K562 (cell line): ENCODE results near the gene AJM1. TPM values are rescaled to one million over a fixed set of nuclear protein-coding genes. Genes with fewer than 3 reads are reported as not detected.

Experiments used
- CEBPB ChIP-seq: fragments of 450-650 bp; IDR thresholded peaks from 2 replicates; pipeline ENCODE4 v1.6.1; 2016; ENCODE audit warnings: missing genetic modification characterization, missing compliant biosample characterization
- DACH1 ChIP-seq: fragments of 450-650 bp; IDR thresholded peaks from 2 replicates; pipeline ENCODE4 v1.6.1; 2018; ENCODE audit not compliant: partially characterized antibody
- ERF ChIP-seq: fragments of 450-650 bp; formaldehyde crosslinking; IDR thresholded peaks from 2 replicates; pipeline ENCODE4 v1.4.0; 2020; ENCODE audit warnings: mild to moderate bottlenecking, mixed read lengths
- ETS2 ChIP-seq: IDR thresholded peaks from 2 replicates; pipeline ENCODE4 v1.6.1; 2016; ENCODE audit warnings: borderline replicate concordance, missing genetic modification characterization, mild to moderate bottlenecking, moderate library complexity, missing compliant biosample characterization; ENCODE audit not compliant: poor library complexity, severe bottlenecking
- FOXA3 ChIP-seq, 2 experiments: fragments of 450-650 bp in 1 of 2; sonication (generic) in 1 of 2; formaldehyde crosslinking; IDR thresholded peaks in 1 of 2; conservative IDR thresholded peaks in 1 of 2; 2 replicates each; pipeline versions ENCODE4 v1.4.0 to v1.8.0; 2020 to 2022; ENCODE audit warnings: mild to moderate bottlenecking in 2 of 2, missing genetic modification reagents in 1 of 2
- HSF4 ChIP-seq: fragments of 250-450 bp; sonication (Bioruptor Pico); IDR thresholded peaks from 2 replicates; pipeline ENCODE4 v2.1.2; 2022; ENCODE audit warnings: mild to moderate bottlenecking, moderate library complexity, borderline replicate concordance
- KLF13 ChIP-seq: fragments of 450-650 bp; IDR thresholded peaks from 2 replicates; pipeline ENCODE4 v1.6.1; 2016; ENCODE audit warnings: missing genetic modification characterization, low read depth, mild to moderate bottlenecking, missing compliant biosample characterization, moderate library complexity, borderline replicate concordance
- LARP7 ChIP-seq: fragments of 450-650 bp; IDR thresholded peaks from 2 replicates; pipeline ENCODE4 v1.6.1; 2016
- MAFG ChIP-seq: fragments of 450-650 bp; conservative IDR thresholded peaks from 2 replicates; pipeline ENCODE4 v1.6.1; 2016; ENCODE audit warnings: missing genetic modification characterization, missing compliant biosample characterization
- NCOA1 ChIP-seq: fragments of 450-650 bp; IDR thresholded peaks from 2 replicates; pipeline ENCODE4 v1.6.1; 2016; ENCODE audit warnings: low read depth
- NELFE ChIP-seq: IDR thresholded peaks from 2 replicates; pipeline ENCODE4 v1.6.1; 2011; ENCODE audit warnings: mild to moderate bottlenecking; ENCODE audit not compliant: insufficient read depth, insufficient read length
- POU5F1 ChIP-seq: fragments of 150-350 bp; IDR thresholded peaks from 2 replicates; pipeline ENCODE4 v1.6.1; 2014; ENCODE audit warnings: borderline replicate concordance, low read length, low read depth, mild to moderate bottlenecking; ENCODE audit not compliant: partially characterized antibody
- SMC3 ChIP-seq: conservative IDR thresholded peaks from 2 replicates; pipeline ENCODE4 v1.6.1; 2011; ENCODE audit warnings: low read depth, low read length, improper control_type of control experiment; ENCODE audit not compliant: insufficient read depth
- SRSF3 ChIP-seq: fragments of 200-400 bp; formaldehyde crosslinking; IDR thresholded peaks from 2 replicates; pipeline ENCODE4 v1.6.1; 2016; ENCODE audit warnings: mild to moderate bottlenecking, low read length, moderate library complexity; ENCODE audit not compliant: insufficient read depth
- TCF3 ChIP-seq: sonication (generic); formaldehyde crosslinking; IDR thresholded peaks from 2 replicates; pipeline ENCODE4 v1.4.0; 2020; ENCODE audit warnings: mild to moderate bottlenecking, missing genetic modification reagents
- ZKSCAN3 ChIP-seq: fragments of 250-450 bp; sonication (Bioruptor Pico); IDR thresholded peaks from 2 replicates; pipeline ENCODE4 v1.4.0; 2020
- ZNF121 ChIP-seq: sonication (generic); formaldehyde crosslinking; conservative IDR thresholded peaks from 2 replicates; pipeline ENCODE4 v1.8.0; 2022; ENCODE audit warnings: missing genetic modification reagents
- ZNF217 ChIP-seq: sonication (generic); formaldehyde crosslinking; IDR thresholded peaks from 2 replicates; pipeline ENCODE4 v1.8.0; 2022; ENCODE audit warnings: mild to moderate bottlenecking, missing genetic modification reagents
- ZNF23 ChIP-seq: fragments of 250-450 bp; sonication (Bioruptor Pico); IDR thresholded peaks from 2 replicates; pipeline ENCODE4 v1.4.0; 2020; ENCODE audit warnings: mild to moderate bottlenecking
- ZNF384 ChIP-seq: IDR thresholded peaks from 2 replicates; pipeline ENCODE4 v1.6.1; 2012; ENCODE audit warnings: low read depth, low read length, improper control_type of control experiment
- polyA plus RNA-seq, 8 experiments: library from polyadenylated mRNA; depleted of rRNA in 4 of 8; stranded (reverse) in 5 of 8; unstranded in 3 of 8; fragments of >200 nt; fragmentation: Nextera tagmentation in 2 of 8; fragmentation: Illumina TruSeq in 1 of 8; extraction: Ambion mirVana in 2 of 8; extraction: Trizol in 1 of 8; gene quantifications; 2 replicates each; pipeline versions ENCODE4 v1.2.1 to v1.2.3, GENCODE V29; 2011 to 2014; ENCODE audit warnings: inconsistent platforms in 1 of 8, missing spikeins in 1 of 8
- total RNA-seq, 7 experiments: library from RNA; depleted of rRNA in 6 of 7; stranded (reverse); fragments of >200 nt in 6 of 7; fragmentation: Illumina TruSeq in 2 of 7; extraction: Trizol in 2 of 7; gene quantifications; 2 replicates each; pipeline versions ENCODE4 v1.2.1 to v1.2.3, GENCODE V29; 2011 to 2021; ENCODE audit warnings: low replicate concordance in 1 of 7
- TF ChIP-seq, protein P1 (sequence below): IDR thresholded peaks from 2 replicates; pipeline ENCODE4 v1.6.1; 2012; ENCODE audit warnings: low read depth, low read length, improper control_type of control experiment, borderline replicate concordance
- TF ChIP-seq, protein P2 (sequence below): fragments of 450-650 bp; formaldehyde crosslinking; conservative IDR thresholded peaks from 2 replicates; pipeline ENCODE4 v1.4.0; 2022; ENCODE audit warnings: mild to moderate bottlenecking, missing genetic modification characterization

AJM1 gene
- total and polyA plus RNA-seq, 9 of the 15 experiments (the other 6 are each of a cell fraction or from before 2014, with no cell fraction given), result 0.01 to 3.7 (median 0.65) TPM; not detected in 1

DNA sequence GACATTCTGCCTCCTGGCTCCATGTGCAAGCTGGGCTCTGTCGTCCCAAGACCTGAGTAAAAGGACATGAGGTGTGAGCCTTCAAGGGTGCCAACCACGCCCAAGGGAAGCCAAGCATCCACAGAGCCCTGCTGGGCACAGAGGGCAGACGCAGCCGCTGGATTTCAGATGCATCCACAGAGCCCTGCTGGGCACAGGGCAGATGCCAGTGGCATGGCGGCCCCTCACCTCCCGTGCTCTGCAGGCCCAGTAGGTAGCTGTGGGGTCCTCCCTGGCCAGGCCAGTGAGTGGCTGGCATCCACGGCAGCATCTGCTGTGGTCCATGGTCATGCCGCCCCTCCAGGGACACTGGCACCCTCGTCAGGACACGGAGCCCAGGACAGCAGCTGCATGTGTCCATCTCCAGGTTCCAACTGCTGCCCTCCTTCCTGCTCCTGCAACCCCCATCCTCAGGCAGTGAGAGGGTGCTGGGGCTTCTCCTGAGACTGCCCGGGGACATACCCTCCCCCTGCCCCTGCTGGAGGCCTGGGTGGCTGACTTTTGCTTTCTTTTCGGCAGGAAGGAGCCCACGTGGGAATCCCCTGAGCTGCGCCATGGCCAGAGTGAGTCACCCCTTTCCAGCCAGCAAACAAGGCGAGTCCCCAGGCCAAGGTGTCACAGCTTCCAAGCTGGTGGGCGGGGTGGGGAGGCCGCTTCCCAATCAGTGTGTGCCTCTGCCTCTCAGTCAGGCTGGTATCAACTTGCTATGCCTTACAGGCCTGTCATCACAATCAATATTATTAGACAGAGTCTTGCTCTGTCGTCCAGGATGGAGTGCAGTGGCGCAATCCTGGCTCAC, 40.0 kb downstream of the AJM1 start (continued):
- TF ChIP-seq, protein P1, sequence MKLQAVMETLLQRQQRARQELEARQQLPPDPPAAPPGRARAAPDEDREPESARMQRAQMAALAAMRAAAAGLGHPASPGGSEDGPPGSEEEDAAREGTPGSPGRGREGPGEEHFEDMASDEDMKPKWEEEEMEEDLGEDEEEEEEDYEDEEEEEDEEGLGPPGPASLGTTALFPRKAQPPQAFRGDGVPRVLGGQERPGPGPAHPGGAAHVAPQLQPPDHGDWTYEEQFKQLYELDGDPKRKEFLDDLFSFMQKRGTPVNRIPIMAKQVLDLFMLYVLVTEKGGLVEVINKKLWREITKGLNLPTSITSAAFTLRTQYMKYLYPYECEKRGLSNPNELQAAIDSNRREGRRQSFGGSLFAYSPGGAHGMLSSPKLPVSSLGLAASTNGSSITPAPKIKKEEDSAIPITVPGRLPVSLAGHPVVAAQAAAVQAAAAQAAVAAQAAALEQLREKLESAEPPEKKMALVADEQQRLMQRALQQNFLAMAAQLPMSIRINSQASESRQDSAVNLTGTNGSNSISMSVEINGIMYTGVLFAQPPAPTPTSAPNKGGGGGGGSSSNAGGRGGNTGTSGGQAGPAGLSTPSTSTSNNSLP, result no peak
- TF ChIP-seq DACH1, result no peak
- TF ChIP-seq ZNF23 (CRISPR knock-in tag), result no peak
- TF ChIP-seq SRSF3, result no peak
- peak in 1 of 2 experiments; percentile 47; a peak in 1 of 4 replicates for TF ChIP-seq FOXA3 (CRISPR knock-in tag; conservative IDR thresholded peaks at IDR 0.05 in 1 of 2, IDR thresholded peaks at IDR 0.05 in 1 of 2)
- TF ChIP-seq KLF13, result no peak
- no peak for TF ChIP-seq LARP7
- TF ChIP-seq, protein P2, sequence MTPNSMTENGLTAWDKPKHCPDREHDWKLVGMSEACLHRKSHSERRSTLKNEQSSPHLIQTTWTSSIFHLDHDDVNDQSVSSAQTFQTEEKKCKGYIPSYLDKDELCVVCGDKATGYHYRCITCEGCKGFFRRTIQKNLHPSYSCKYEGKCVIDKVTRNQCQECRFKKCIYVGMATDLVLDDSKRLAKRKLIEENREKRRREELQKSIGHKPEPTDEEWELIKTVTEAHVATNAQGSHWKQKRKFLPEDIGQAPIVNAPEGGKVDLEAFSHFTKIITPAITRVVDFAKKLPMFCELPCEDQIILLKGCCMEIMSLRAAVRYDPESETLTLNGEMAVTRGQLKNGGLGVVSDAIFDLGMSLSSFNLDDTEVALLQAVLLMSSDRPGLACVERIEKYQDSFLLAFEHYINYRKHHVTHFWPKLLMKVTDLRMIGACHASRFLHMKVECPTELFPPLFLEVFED (CRISPR knock-in tag), result no peak
- no peak for TF ChIP-seq ZNF217 (CRISPR knock-in tag)
- no peak for TF ChIP-seq MAFG (tag)
- no peak for TF ChIP-seq ZNF384
- no peak for TF ChIP-seq ETS2 (tag)
- TF ChIP-seq CEBPB (tag), result peak; percentile 74
- TF ChIP-seq ZNF121 (CRISPR knock-in tag), result no peak
- TF ChIP-seq HSF4, result no peak
- no peak for TF ChIP-seq NELFE
- no peak for TF ChIP-seq ERF
- no peak for TF ChIP-seq NCOA1
- TF ChIP-seq TCF3, result no peak
- TF ChIP-seq SMC3, result no peak
- no peak for TF ChIP-seq POU5F1
- no peak for TF ChIP-seq ZKSCAN3 (CRISPR knock-in tag)
